GM12892 (cell line): ENCODE results near the gene CD46.

Experiments
- DNase-seq: peaks from one replicate; pipeline ENCODE4 v3.0.0; 2011; ENCODE audit not compliant: insufficient read length
- FAIRE-seq: peaks from 2 replicates; lab custom pipeline; 2011; peaks lifted over from hg19 to GRCh38; lab: Jason Lieb, UNC
- POLR2A ChIP-seq: IDR thresholded peaks from 2 replicates; pipeline ENCODE4 v1.6.1; 2011; ENCODE audit warnings: low read depth, low read length, control low read depth
- POLR2AphosphoS5 ChIP-seq: IDR thresholded peaks from 2 replicates; pipeline ENCODE4 v1.6.1; 2011; ENCODE audit warnings: low read depth, low read length, control low read depth
- TAF1 ChIP-seq: IDR thresholded peaks from 2 replicates; pipeline ENCODE4 v1.6.1; 2011; ENCODE audit warnings: low read depth, mild to moderate bottlenecking, control low read depth, low read length, borderline replicate concordance

Gene CD46

DNA sequence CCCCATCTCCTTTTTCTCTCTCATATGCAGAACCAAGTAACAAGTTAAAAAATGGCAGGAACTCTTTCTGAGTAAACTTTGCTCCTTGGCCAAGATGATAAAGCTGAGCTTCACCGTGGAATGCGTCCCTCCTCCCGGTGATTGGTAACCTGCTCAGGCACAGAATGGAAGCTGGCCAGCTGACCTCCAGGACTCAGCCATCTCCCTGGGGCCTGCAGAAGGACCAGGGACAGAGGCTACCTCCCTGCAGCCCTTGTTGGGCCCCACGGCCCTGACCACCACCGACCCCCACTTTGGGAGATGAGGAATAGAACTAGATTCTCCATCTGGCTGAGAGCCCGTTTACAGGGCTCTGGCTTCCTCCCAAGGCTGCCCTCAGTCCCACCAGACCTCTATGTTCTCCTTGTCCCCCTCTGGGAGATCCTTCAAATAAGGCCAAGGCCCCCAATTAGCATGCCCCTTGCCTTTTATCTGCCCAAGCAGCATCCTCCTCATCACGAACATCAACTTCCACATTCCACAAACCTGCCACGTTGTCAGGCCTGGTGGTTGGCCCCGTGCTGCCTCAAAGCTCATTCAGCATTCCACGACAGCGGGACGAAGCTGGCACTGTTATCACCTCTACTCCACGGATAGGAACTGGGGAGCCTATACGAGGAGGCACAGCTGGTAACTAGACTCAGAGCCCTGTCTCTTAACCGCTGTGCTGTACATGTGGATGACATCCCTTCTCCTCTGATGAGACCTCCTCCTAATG lies 84.9 kb downstream of the CD46 start:
- DNase-seq, result no peak
- TF ChIP-seq POLR2AphosphoS5, result no peak
- TF ChIP-seq TAF1, result no peak
- TF ChIP-seq POLR2A, result no peak
- no peak for FAIRE-seq

GRCh38 chr1:207837673-207838072 lies 85.8 kb downstream of the CD46 start:
- TF ChIP-seq TAF1, result no peak
- TF ChIP-seq POLR2AphosphoS5, result no peak
- TF ChIP-seq POLR2A, result no peak
- no peak for DNase-seq
- no peak for FAIRE-seq

DNA sequence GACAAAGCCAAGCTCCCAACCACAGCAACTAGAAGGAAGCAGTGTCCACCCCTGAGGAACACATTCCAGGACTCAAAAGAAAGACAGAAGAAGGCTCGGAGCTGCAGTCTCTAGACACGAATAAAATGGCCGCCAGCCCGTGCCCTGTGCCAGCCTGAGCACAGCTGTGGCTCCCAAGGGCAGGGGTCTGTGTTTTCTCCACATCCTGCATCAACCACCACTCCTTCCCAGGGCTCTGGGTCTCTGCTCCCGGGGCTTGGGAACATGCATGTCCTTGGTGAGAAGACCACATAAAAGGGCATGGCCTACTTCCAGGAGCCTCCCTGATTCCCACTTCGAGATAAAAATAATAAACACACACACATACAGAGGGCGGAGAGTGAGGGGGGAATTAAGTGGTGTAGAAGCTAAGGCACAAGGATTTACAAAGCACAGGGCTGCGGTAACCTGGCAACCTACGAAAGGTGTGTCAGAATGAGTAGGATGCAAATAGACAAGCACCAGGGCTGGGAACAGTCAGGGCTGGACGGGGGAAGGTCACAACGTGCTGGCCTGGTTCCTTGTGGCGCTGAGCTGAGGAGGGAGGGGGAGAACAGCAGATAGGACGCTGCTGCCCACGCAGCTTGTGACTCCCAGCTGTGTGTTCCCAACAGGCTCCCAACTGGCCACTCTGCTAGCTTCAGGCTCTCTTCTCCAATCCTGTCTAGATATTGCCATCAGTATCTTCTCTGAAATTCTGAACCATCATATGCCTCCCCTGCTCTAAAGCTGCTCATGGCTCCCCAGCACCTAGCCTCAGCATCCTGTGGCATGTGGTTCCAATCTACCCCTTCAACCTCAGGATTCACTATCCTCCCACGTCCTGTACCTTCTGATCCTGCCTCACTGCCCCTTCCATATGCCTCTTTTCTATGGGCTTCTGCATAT lies 86.6 kb downstream of the CD46 start:
- TF ChIP-seq POLR2AphosphoS5 (no peak), TAF1 (no peak), POLR2A (no peak)
- no peak for FAIRE-seq

DNA sequence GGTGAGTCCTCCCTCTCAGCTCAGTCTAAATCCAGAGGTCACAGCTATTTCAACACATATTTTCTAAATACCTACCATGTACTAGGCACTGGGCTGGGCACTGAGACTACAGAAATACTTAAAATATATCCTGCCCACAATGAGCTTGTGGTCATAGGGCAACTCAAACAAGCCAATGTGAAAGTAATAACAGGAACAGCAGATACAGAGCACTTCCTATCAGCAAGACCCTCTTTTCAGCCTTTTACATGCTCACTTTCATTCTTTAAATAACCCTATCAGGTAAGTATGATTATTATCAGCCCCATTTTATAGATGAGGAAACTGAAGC lies 87.2 kb downstream of the CD46 start:
- FAIRE-seq, result no peak
- no peak for DNase-seq
- TF ChIP-seq TAF1 (no peak), POLR2AphosphoS5 (no peak), POLR2A (no peak)

More for the DNA sequence above, 86.6 kb downstream of the CD46 start:
- DNase-seq, result no peak

DNA sequence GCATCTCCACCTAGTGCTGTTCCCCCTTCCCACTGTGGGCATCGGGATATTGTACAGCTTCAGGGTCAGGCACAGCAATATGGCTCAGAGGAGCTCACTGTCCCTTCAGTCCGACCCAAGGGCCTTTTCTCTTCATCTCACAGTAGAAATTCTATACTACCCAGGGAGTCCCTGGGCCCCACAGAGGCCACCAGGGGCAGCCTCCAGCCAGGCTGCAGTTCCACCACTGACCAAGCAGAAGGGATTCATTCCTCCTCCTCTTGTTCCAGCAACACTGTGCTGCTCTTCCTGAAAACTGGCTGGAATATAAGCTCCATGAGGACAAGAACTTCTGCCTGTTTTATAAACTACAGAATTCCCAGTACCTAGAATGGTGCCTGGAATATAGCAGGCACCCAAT lies 88.5 kb downstream of the CD46 start:
- no peak for DNase-seq
- FAIRE-seq, result no peak
- TF ChIP-seq TAF1 (no peak), POLR2AphosphoS5 (no peak), POLR2A (no peak)

- no peak for FAIRE-seq
- no peak for DNase-seq
- TF ChIP-seq POLR2A (no peak), TAF1 (no peak), POLR2AphosphoS5 (no peak)
Measured at GRCh38 chr1:207841293-207841692, 89.4 kb downstream of the CD46 start.

DNA sequence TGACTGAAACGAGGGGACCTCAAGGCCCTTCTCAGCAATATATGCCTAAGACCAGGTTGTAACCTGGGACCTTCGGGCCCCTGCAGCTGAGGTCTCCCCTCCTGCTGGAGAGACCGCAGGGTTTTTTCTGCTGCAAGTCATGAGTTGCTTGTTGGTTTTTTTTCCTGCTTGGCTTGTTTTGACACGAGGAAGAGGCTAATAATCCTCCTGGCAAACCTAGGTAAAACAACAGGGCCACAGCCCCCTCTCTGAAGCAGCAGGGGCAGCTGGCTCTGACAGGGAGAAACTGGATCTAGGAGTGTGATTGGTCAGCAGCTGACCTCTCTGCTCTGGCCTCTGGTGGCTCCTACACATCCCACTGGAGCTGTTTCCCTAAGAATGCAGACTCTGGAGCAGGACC lies 90.0 kb downstream of the CD46 start:
- TF ChIP-seq POLR2A, result no peak
- TF ChIP-seq TAF1, result no peak
- no peak for TF ChIP-seq POLR2AphosphoS5
- DNase-seq (no peak), FAIRE-seq (no peak)

GRCh38 chr1:207842506-207842905 lies 90.7 kb downstream of the CD46 start:
- FAIRE-seq (no peak), DNase-seq (no peak)
- TF ChIP-seq TAF1, result no peak
- no peak for TF ChIP-seq POLR2AphosphoS5
- TF ChIP-seq POLR2A, result no peak

- no peak for FAIRE-seq
- DNase-seq, result no peak
- TF ChIP-seq TAF1 (no peak), POLR2AphosphoS5 (no peak), POLR2A (no peak)
Measured at GRCh38 chr1:207844371-207844770, 92.5 kb downstream of the CD46 start.
